ENCODE data around the gene CXXC4. TPM values are rescaled to one million over a fixed set of nuclear protein-coding genes. Genes with fewer than 3 reads are reported as not detected.

The CXXC4 gene
- polyA plus RNA-seq, 3 donors: not detected

DNA sequence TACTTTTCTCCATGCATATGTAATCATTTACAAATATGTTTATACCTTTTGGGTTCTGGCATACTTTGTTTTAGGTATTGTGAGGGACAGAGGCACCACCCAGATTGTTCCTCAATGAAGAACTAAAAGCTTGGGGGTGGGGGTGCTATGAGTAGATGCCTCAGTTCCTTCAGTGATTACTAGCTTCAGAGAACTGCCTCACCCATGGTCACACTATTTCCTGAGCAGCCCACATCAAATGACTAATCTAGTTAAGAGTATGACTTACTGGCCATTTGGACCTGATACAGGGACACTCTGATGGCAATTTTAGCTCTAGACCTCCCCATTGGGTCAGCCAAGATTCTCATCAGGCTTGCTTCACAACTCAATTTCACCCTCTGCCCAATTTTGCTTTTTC, 22.2 kb upstream of the CXXC4 start:
- H3K4me1 ChIP-seq (ENCODE audit: control insufficient read depth in 1 of 2, insufficient read depth in 2 of 2, low read length in 2 of 2): no peaks in the 10 kb centered on the region
- no peak overlapping the region for H2AFZ ChIP-seq (ENCODE audit: insufficient read depth, low read depth, low read length, poor library complexity, severe bottlenecking)
- peaks cover 0 to 2% (median 0%) of the 10 kb centered on the region in 3 donors for H3K27me3 Mint-ChIP-seq (ENCODE audit: low read depth in 3 of 3)
- no peak overlapping the region for H3K4me3 ChIP-seq (replicated peaks in 1 of 3; ENCODE audit: low read depth in 2 of 3, low read length in 3 of 3)
- TF ChIP-seq, protein P1, sequence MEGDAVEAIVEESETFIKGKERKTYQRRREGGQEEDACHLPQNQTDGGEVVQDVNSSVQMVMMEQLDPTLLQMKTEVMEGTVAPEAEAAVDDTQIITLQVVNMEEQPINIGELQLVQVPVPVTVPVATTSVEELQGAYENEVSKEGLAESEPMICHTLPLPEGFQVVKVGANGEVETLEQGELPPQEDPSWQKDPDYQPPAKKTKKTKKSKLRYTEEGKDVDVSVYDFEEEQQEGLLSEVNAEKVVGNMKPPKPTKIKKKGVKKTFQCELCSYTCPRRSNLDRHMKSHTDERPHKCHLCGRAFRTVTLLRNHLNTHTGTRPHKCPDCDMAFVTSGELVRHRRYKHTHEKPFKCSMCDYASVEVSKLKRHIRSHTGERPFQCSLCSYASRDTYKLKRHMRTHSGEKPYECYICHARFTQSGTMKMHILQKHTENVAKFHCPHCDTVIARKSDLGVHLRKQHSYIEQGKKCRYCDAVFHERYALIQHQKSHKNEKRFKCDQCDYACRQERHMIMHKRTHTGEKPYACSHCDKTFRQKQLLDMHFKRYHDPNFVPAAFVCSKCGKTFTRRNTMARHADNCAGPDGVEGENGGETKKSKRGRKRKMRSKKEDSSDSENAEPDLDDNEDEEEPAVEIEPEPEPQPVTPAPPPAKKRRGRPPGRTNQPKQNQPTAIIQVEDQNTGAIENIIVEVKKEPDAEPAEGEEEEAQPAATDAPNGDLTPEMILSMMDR (IDR thresholded peaks at IDR 0.05): no peak
- H3K4me1 Mint-ChIP-seq: no peaks in the 10 kb centered on the region
- H3K27ac Mint-ChIP-seq: no peak overlapping the region
- H3K9me3 ChIP-seq (replicated peaks in 1 of 2; ENCODE audit: control insufficient read depth in 1 of 2, insufficient read depth in 1 of 2, low read length in 2 of 2): peaks cover 0 to 5% of the 10 kb centered on the region in 2 donors
- intact Hi-C loops (cut with micrococcal nuclease): no loop called here
- H3K4me3 Mint-ChIP-seq: no peak overlapping the region
- no peak overlapping the region for H3K9ac ChIP-seq (ENCODE audit: insufficient read depth, low read length, poor library complexity, severe bottlenecking)
- H3K27me3 ChIP-seq (ENCODE audit: control insufficient read depth in 2 of 2, insufficient read depth in 2 of 2, low read length in 2 of 2): no peaks in the 10 kb centered on the region
- DNase-seq: no peak
- H3K27ac ChIP-seq (ENCODE audit: low read depth in 1 of 2, low read length in 2 of 2): no peak overlapping the region
- H3K9me3 Mint-ChIP-seq: peaks cover 0 to 7% (median 2%) of the 10 kb centered on the region in 7 donors
- H3K36me3 ChIP-seq (replicated peaks in 1 of 2; ENCODE audit: control insufficient read depth in 1 of 2, insufficient read depth in 2 of 2, low read length in 2 of 2): no peaks in the 10 kb centered on the region
- H3K79me2 ChIP-seq (ENCODE audit: insufficient read depth, low read length): no peaks in the 10 kb centered on the region
- no peaks in the 10 kb centered on the region for H3K36me3 Mint-ChIP-seq
- no peaks in the 10 kb centered on the region for H4K20me1 ChIP-seq (ENCODE audit: insufficient read depth, low read length)
- no peak overlapping the region for H3K4me2 ChIP-seq (replicated peaks; ENCODE audit: extremely low read depth, low read length, poor library complexity, severe bottlenecking)

DNA sequence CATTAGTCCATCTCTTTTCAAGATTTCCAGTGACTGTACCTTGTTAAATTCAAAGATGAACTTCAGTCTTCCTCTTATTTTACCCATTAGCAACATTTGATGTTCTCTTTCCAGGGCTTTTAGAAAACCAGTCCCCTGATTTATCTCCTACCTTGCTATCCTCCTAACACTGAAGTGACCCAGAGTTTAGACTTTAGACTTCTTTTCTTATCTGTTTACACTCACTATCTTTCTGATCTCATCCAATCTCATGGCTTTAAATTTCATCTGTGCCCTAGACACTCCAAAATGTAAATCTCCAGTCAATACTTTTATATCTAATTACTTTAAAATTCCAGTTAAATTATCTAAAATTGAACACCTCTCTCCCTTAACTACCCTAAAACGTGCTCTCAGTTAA, 13.5 kb upstream of the CXXC4 start:
- H3K4me1 ChIP-seq (ENCODE audit: control insufficient read depth in 1 of 2, insufficient read depth in 2 of 2, low read length in 2 of 2): no peaks in the 10 kb centered on the region
- no peak overlapping the region for H3K4me3 ChIP-seq (replicated peaks in 1 of 3; ENCODE audit: low read depth in 2 of 3, low read length in 3 of 3)
- intact Hi-C loops (cut with micrococcal nuclease): no loop called here
- H4K20me1 ChIP-seq (ENCODE audit: insufficient read depth, low read length): no peaks in the 10 kb centered on the region
- H3K27me3 ChIP-seq (ENCODE audit: control insufficient read depth in 2 of 2, insufficient read depth in 2 of 2, low read length in 2 of 2): peaks cover 3 to 19% of the 10 kb centered on the region in 2 donors
- H3K27me3 Mint-ChIP-seq (ENCODE audit: low read depth in 3 of 3): peaks cover 2 to 6% (median 4%) of the 10 kb centered on the region in 3 donors
- no peak overlapping the region for H3K4me2 ChIP-seq (replicated peaks; ENCODE audit: extremely low read depth, low read length, poor library complexity, severe bottlenecking)
- no peaks in the 10 kb centered on the region for H3K79me2 ChIP-seq (ENCODE audit: insufficient read depth, low read length)
- H3K27ac Mint-ChIP-seq: no peak overlapping the region
- H3K4me1 Mint-ChIP-seq: no peaks in the 10 kb centered on the region
- H3K36me3 Mint-ChIP-seq: no peaks in the 10 kb centered on the region
- no peaks in the 10 kb centered on the region for H3K36me3 ChIP-seq (replicated peaks in 1 of 2; ENCODE audit: control insufficient read depth in 1 of 2, insufficient read depth in 2 of 2, low read length in 2 of 2)
- no peak overlapping the region for H3K4me3 Mint-ChIP-seq
- no peaks in the 10 kb centered on the region for H3K9me3 ChIP-seq (replicated peaks in 1 of 2; ENCODE audit: control insufficient read depth in 1 of 2, insufficient read depth in 1 of 2, low read length in 2 of 2)
- peaks cover 0 to 3% (median 2%) of the 10 kb centered on the region in 7 donors for H3K9me3 Mint-ChIP-seq
- no peak overlapping the region for H3K9ac ChIP-seq (ENCODE audit: insufficient read depth, low read length, poor library complexity, severe bottlenecking)
- no peak overlapping the region for H3K27ac ChIP-seq (ENCODE audit: low read depth in 1 of 2, low read length in 2 of 2)
- TF ChIP-seq, protein P1 (IDR thresholded peaks at IDR 0.05): no peak
- no CpG with 5 or more reads among the region's 1 CpG for WGBS (ENCODE audit: insufficient coverage)
- DNase-seq: no peak
- H2AFZ ChIP-seq (ENCODE audit: insufficient read depth, low read depth, low read length, poor library complexity, severe bottlenecking): no peak overlapping the region

Data from CD14-positive monocyte (primary cell).